Right renal pelvis (tissue), 4 donors: ENCODE measurements around the gene DPPA5. TPM values are rescaled to one million over a fixed set of nuclear protein-coding genes. Genes with fewer than 3 reads are reported as not detected.
"Not testable (repeated sequence)": the region's sequence is repeated elsewhere in the genome, so short reads cannot be mapped to it uniquely, and the experiment has no call there.

Experiments used
- DNase-seq, 4 donors: peaks; one replicate each; pipeline ENCODE4 v3.0.0-alpha.2; 2013; ENCODE audit warnings: low read depth in 4 of 4, low spot score in 3 of 4, missing footprints in 1 of 4
- polyA plus RNA-seq, 4 donors: library from polyadenylated mRNA; unstranded; fragments of 120-200 nt; gene quantifications; one replicate each; pipeline ENCODE4 v1.2.1, GENCODE V29; 2013; ENCODE audit not compliant: insufficient read length in 4 of 4

Gene DPPA5
- polyA plus RNA-seq, 4 donors = not detected

DNA sequence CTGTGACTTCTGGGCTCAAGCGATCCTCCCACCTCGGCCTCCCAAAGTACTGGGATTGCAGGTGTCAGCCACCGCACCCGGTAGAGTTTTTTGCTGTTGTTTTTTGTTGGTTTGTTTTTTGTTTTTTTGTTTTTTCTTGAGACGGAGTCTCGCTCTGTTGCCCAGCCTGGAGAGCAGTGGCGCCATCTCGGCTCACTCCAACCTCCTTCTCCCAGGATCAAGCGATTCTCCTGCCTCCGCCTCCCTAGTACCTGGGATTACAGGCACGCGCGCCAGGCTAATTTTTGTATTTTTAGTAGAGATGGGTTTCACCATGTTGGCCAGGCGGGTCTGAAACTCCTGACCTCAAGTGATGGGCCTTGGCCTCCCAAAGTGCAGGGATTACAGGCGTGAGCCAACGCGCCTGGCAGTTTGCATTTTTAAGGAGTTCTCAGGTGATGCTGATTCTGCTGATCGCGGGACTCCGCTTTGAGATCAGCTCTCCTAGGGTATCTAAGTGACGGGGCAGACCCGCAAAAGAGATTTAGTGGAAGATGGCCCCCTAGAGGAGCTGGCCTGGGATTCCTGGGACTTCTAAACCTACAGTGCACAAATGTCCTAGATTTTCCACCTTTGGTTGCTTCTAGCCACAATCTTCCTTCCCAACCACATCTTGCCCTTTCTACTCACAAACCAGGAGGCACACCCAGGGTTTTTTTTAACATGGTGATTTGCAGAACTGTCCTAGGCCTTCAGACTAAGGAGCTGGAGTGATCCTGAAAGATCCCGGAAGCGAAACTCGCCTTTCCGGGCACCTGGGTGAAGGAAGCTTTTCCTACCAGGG is 45.2 kb downstream of the DPPA5 start:
- peak in 1 of 4 donors; percentile 5 for DNase-seq

DNA sequence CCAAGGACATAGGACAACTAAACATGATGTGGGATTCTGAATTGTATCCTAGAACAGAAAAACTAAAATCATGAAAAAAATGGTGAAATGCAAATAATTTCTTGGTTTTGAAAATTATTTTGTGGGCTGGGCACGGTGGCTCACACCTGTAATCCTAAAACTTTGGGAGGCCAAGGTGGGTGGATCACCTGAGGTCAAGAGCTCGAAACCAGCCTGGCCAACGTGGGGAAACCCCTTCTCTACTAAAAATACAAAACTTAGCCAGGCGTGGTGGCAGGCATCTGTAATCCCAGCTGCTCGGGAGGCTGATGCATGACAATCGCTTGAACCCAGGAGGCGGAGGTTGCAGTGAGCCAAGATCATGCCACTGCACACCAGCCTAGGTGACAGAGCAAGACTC is 50.3 kb downstream of the DPPA5 start:
- not testable (repeated sequence) for DNase-seq

Other genes with a start within 250 kb of the DPPA5 start
- under 1 TPM; 0.28 to 0.69 (median 0.36) TPM for gene KHDC1L, start 128.8 kb downstream of the DPPA5 start, polyA plus RNA-seq
- 10 to 100 TPM in 1 of 4 donors, 1 to 10 TPM in 3; 6.2 to 10.8 (median 8.5) TPM for gene KHDC1, start 91.1 kb downstream of the DPPA5 start, polyA plus RNA-seq
- gene KHDC3L, start 8.4 kb upstream of the DPPA5 start, polyA plus RNA-seq = under 1 TPM in 1 of 4 donors, not detected in 3; 0.13 TPM
- under 1 TPM in 2 of 4 donors, not detected in 2; 0.31 to 0.38 TPM for gene OOEP, start 15.6 kb upstream of the DPPA5 start, polyA plus RNA-seq
- under 1 TPM; 0.45 to 0.99 (median 0.65) TPM for gene DDX43, start 40.6 kb upstream of the DPPA5 start, polyA plus RNA-seq
- gene CGAS, start 98.0 kb upstream of the DPPA5 start, polyA plus RNA-seq = 1 to 10 TPM; 3.1 to 3.9 (median 3.2) TPM
- gene MTO1, start 107.5 kb upstream of the DPPA5 start, polyA plus RNA-seq = 10 to 100 TPM; 29.8 to 39.1 (median 35.5) TPM
- over 10,000 TPM; 19,598 to 21,513 (median 20,563) TPM for gene EEF1A1, start 166.8 kb upstream of the DPPA5 start, polyA plus RNA-seq